K562 (cell line): Measurements from ENCODE around the gene CRTAP. TPM values are rescaled to one million over a fixed set of nuclear protein-coding genes. Genes with fewer than 3 reads are reported as not detected.

ENCODE experiments used
- ATAC-seq: fragments of 200-7000 bp; cut with Tn5 transposase; 3 replicates; pipeline ENCODE4 v1.9.1; 2020; ENCODE audit warnings: moderate library complexity
- BruUV-seq: library from RNA; stranded (reverse); fragments of 400-500 nt; replicated peaks from 2 replicates; lab custom pipeline; 2021; lab: Mats Ljungman, UMichigan
- CTCF ChIA-PET: fragments of 300-600 bp; formaldehyde crosslinking; extraction: SDS; loops from one replicate; lab custom pipeline; 2021; ENCODE audit warnings: low intra/inter-chr PET ratio; lab: Yijun Ruan, JAX
- POLR2A ChIA-PET: fragments of 300-600, 350-650 bp; sonication (Branson Sonifier 250); formaldehyde crosslinking; extraction: SDS; loops from one replicate; lab custom pipeline; 2021; ENCODE audit warnings: antibody characterized with exemption, inconsistent platforms; lab: Yijun Ruan, JAX
- DNase-seq, 4 experiments: peaks; one replicate each; pipeline versions ENCODE4 v3.0.0 to v3.0.0-alpha.2; 2011 to 2018; ENCODE audit warnings: low spot score in 3 of 4, mixed read lengths in 3 of 4; ENCODE audit errors: extremely low read depth in 1 of 4
- FAIRE-seq: peaks from 2 replicates; lab custom pipeline; 2011; peaks lifted over from hg19 to GRCh38; lab: Jason Lieb, UNC
- H2AFZ ChIP-seq: 2 replicates; pipeline ENCODE4 v1.6.0; 2011; ENCODE audit warnings: low read depth, low read length, control low read depth, inconsistent platforms
- H3K27ac ChIP-seq: fragments of 200-600 bp; 3 replicates; pipeline ENCODE4 v1.8.0; 2011; ENCODE audit warnings: low read depth, mild to moderate bottlenecking, control low read depth, inconsistent platforms, low read length, moderate library complexity, mixed read lengths; ENCODE audit errors: extremely low read depth
- H3K27me3 ChIP-seq, 2 experiments: fragments of 300-600 bp in 1 of 2; 2 replicates in 1 of 2; 3 replicates in 1 of 2; pipeline versions ENCODE4 v1.6.0 to v1.8.0; 2011; ENCODE audit warnings: inconsistent platforms in 2 of 2, low read length in 2 of 2, mild to moderate bottlenecking in 1 of 2, mixed read lengths in 1 of 2, moderate library complexity in 1 of 2; ENCODE audit not compliant: control insufficient read depth in 2 of 2, insufficient read depth in 2 of 2
- H3K36me3 ChIP-seq: fragments of 300-600 bp; 3 replicates; pipeline ENCODE4 v1.8.0; 2011; ENCODE audit warnings: mild to moderate bottlenecking, low read length, inconsistent platforms; ENCODE audit not compliant: control insufficient read depth, insufficient read depth
- H3K4me1 ChIP-seq, 2 experiments: fragments of 200-600 bp in 1 of 2; replicated peaks in 1 of 2; 2 replicates in 1 of 2; 3 replicates in 1 of 2; pipeline versions ENCODE4 v1.5.1 to v1.8.0; 2011; ENCODE audit warnings: inconsistent platforms in 2 of 2, low read length in 2 of 2, mild to moderate bottlenecking in 1 of 2, mixed read lengths in 1 of 2, moderate library complexity in 1 of 2; ENCODE audit not compliant: control insufficient read depth in 2 of 2, insufficient read depth in 2 of 2
- H3K4me2 ChIP-seq: 2 replicates; pipeline ENCODE4 v1.6.1; 2011; ENCODE audit warnings: low read length, control low read depth, inconsistent platforms, mixed read lengths; ENCODE audit not compliant: insufficient read depth
- H3K4me3 ChIP-seq: fragments of 200-600 bp; sonication (generic), shearing (Covaris generic); 2 replicates; pipeline ENCODE4 v1.5.1; 2016; ENCODE audit warnings: control low read depth, inconsistent platforms
- H3K79me2 ChIP-seq: fragments of 200-600 bp; 3 replicates; pipeline ENCODE4 v1.8.0; 2011; ENCODE audit warnings: low read length, inconsistent platforms; ENCODE audit not compliant: control insufficient read depth, insufficient read depth
- H3K9ac ChIP-seq, 2 experiments: 2 replicates each; pipeline versions ENCODE4 v1.6.0 to v1.6.1; 2011; ENCODE audit warnings: low read depth in 2 of 2, low read length in 2 of 2, control low read depth in 1 of 2, inconsistent platforms in 1 of 2, mild to moderate bottlenecking in 1 of 2, mixed read lengths in 1 of 2; ENCODE audit not compliant: insufficient read depth in 1 of 2
- H3K9me1 ChIP-seq: one replicate; pipeline ENCODE4 v1.6.0; 2011; ENCODE audit warnings: inconsistent platforms, mild to moderate bottlenecking, low read length, moderate library complexity; ENCODE audit not compliant: control insufficient read depth, insufficient read depth
- H3K9me3 ChIP-seq: replicated peaks from 2 replicates; pipeline ENCODE4 v1.5.1; 2011; ENCODE audit warnings: low read depth, low read length, inconsistent platforms; ENCODE audit not compliant: control insufficient read depth, insufficient read depth
- H4K20me1 ChIP-seq: replicated peaks from 2 replicates; pipeline ENCODE4 v1.6.1; 2011; ENCODE audit warnings: low read length, inconsistent platforms, mixed read lengths; ENCODE audit not compliant: control insufficient read depth, insufficient read depth
- CAMTA2 ChIP-seq: fragments of 250-450 bp; sonication (Bioruptor Pico); conservative IDR thresholded peaks from 2 replicates; pipeline ENCODE4 v1.5.1; 2022
- CBFB ChIP-seq: sonication (generic); formaldehyde crosslinking; IDR thresholded peaks from 2 replicates; pipeline ENCODE4 v1.4.0; 2020; ENCODE audit warnings: mild to moderate bottlenecking, missing genetic modification reagents
- CBX2 ChIP-seq: fragments of 200-600 bp; sonication (generic); IDR thresholded peaks from one replicate; pipeline ENCODE4 v1.6.1; 2012; ENCODE audit warnings: mild to moderate bottlenecking, low read length, inconsistent platforms; ENCODE audit not compliant: insufficient read depth, poor library complexity, severe bottlenecking
- CCNT2 ChIP-seq: IDR thresholded peaks from 2 replicates; pipeline ENCODE4 v1.6.1; 2011; ENCODE audit warnings: borderline replicate concordance, low read depth, mild to moderate bottlenecking, moderate library complexity, mixed read lengths, low read length; ENCODE audit not compliant: insufficient read length; ENCODE audit errors: extremely low read depth
- CREBBP ChIP-seq: IDR thresholded peaks from one replicate; pipeline ENCODE4 v1.6.1; 2012; ENCODE audit warnings: low read depth, mild to moderate bottlenecking, control low read depth, inconsistent platforms, low read length
- HDAC6 ChIP-seq: IDR thresholded peaks from 2 replicates; pipeline ENCODE4 v1.6.1; 2012; ENCODE audit warnings: low read depth, mild to moderate bottlenecking, control low read depth, inconsistent platforms, low read length, moderate library complexity
- LCOR ChIP-seq: sonication (generic); formaldehyde crosslinking; IDR thresholded peaks from 2 replicates; pipeline ENCODE4 v1.8.0; 2022; ENCODE audit warnings: mild to moderate bottlenecking, missing genetic modification reagents
- NR2F6 ChIP-seq: fragments of 450-650 bp; formaldehyde crosslinking; IDR thresholded peaks from 2 replicates; pipeline ENCODE4 v1.4.0; 2020; ENCODE audit warnings: mild to moderate bottlenecking
- PHB2 ChIP-seq: fragments of 450-650 bp; IDR thresholded peaks from 2 replicates; pipeline ENCODE4 v1.6.1; 2017; ENCODE audit warnings: low read depth
- TAF15 ChIP-seq: fragments of 200-400 bp; formaldehyde crosslinking; IDR thresholded peaks from 2 replicates; pipeline ENCODE4 v1.6.1; 2017; ENCODE audit warnings: mild to moderate bottlenecking, low read depth, low read length, moderate library complexity
- TGIF2 ChIP-seq: sonication (generic); formaldehyde crosslinking; IDR thresholded peaks from 2 replicates; pipeline ENCODE4 v1.8.1; 2022; ENCODE audit warnings: mild to moderate bottlenecking, missing genetic modification reagents, moderate library complexity
- ZNF444 ChIP-seq: fragments of 250-450 bp; sonication (Bioruptor Pico); IDR thresholded peaks from 2 replicates; pipeline ENCODE4 v1.4.0; 2020; ENCODE audit warnings: mild to moderate bottlenecking, moderate library complexity
- ZSCAN32 ChIP-seq: fragments of 450-650 bp; formaldehyde crosslinking; IDR thresholded peaks from 2 replicates; pipeline ENCODE4 v1.4.0; 2020; ENCODE audit warnings: mild to moderate bottlenecking, moderate library complexity
- WGBS: fragments of 100-300 bp; shearing (Covaris generic); methylation state at CpG from one replicate; pipeline ENCODE4 v1.1.6; 2016; ENCODE audit warnings: low coverage, mixed read lengths; ENCODE audit not compliant: insufficient coverage; ENCODE audit errors: missing lambda C conversion rate; 5-methylcytosine and 5-hydroxymethylcytosine counted together
- in situ Hi-C: fragments of 300-500 bp; cut with MboI; formaldehyde crosslinking; loops from 4 replicates; pipeline ENCODE4 v1.15.0; 2018; ENCODE audit warnings: inconsistent platforms, mixed read lengths
- intact Hi-C: fragments of 100-400 bp; cut with micrococcal nuclease; formaldehyde crosslinking; loops from 2 replicates; pipeline ENCODE4 v1.14.2; 2022
- polyA plus RNA-seq, 8 experiments: library from polyadenylated mRNA; depleted of rRNA in 4 of 8; stranded (reverse) in 5 of 8; unstranded in 3 of 8; fragments of >200 nt; fragmentation: Nextera tagmentation in 2 of 8; fragmentation: Illumina TruSeq in 1 of 8; extraction: Ambion mirVana in 2 of 8; extraction: Trizol in 1 of 8; gene quantifications; 2 replicates each; pipeline versions ENCODE4 v1.2.1 to v1.2.3, GENCODE V29; 2011 to 2014; ENCODE audit warnings: inconsistent platforms in 1 of 8, missing spikeins in 1 of 8
- total RNA-seq, 7 experiments: library from RNA; depleted of rRNA in 6 of 7; stranded (reverse); fragments of >200 nt in 6 of 7; fragmentation: Illumina TruSeq in 2 of 7; extraction: Trizol in 2 of 7; gene quantifications; 2 replicates each; pipeline versions ENCODE4 v1.2.1 to v1.2.3, GENCODE V29; 2011 to 2021; ENCODE audit warnings: low replicate concordance in 1 of 7
- TF ChIP-seq, protein P1 (sequence below): fragments of 450-650 bp; IDR thresholded peaks from 2 replicates; pipeline ENCODE4 v1.6.1; 2016; ENCODE audit warnings: mild to moderate bottlenecking
- TF ChIP-seq, protein P2 (sequence below): fragments of 250-450 bp; sonication (Bioruptor Pico); IDR thresholded peaks from 2 replicates; pipeline ENCODE4 v1.5.0; 2022; ENCODE audit warnings: mild to moderate bottlenecking
- TF ChIP-seq, protein P3 (sequence below): fragments of 200-400 bp; formaldehyde crosslinking; IDR thresholded peaks from 2 replicates; pipeline ENCODE4 v1.6.1; 2017; ENCODE audit warnings: mild to moderate bottlenecking, low read depth, low read length, moderate library complexity

CRTAP gene
- total and polyA plus RNA-seq, 9 of the 15 experiments (the other 6 are each of a cell fraction or from before 2014, with no cell fraction given) = 10.0 to 121 (median 53.0) TPM

DNA sequence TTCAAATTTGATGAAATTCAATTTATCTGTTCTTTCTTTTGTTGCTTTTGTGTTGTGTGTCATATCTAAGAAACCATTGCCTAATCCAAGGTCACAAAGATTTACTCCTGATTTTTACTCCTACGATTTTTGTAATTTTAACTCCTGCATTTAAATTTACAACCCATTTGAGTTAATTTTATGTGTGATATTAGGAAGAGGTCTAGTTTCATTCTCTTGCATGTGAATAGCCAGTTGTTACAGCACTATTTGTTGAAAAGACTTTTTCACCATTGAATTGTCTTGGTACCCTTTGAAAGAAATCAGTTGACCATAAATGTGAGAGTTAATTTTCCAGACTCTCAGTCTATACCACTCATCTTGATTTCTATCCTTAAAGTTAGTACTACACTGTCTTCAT, 23.9 kb downstream of the CRTAP start:
- H3K4me1 ChIP-seq = no peaks in the 10 kb centered on the region
- DNase-seq = no peak
- ChIA-PET CTCF (no interaction called here), POLR2A (interaction anchor here (0.9 kb wide), 1 partner anchor 10 kb away, joined by 3 read pairs; no protein-coding TSS in a partner anchor)
- no peak overlapping the region for H3K4me3 ChIP-seq
- ATAC-seq = no peak
- no peak overlapping the region for H3K27ac ChIP-seq
- no peak overlapping the region for H2AFZ ChIP-seq
- no peak for FAIRE-seq
- in situ Hi-C loops = no loop called here
- intact Hi-C loops = loop anchor here (10.0 kb wide), 1 partner anchor 497 kb away; no protein-coding TSS in a partner anchor
- TF ChIP-seq, protein P1, sequence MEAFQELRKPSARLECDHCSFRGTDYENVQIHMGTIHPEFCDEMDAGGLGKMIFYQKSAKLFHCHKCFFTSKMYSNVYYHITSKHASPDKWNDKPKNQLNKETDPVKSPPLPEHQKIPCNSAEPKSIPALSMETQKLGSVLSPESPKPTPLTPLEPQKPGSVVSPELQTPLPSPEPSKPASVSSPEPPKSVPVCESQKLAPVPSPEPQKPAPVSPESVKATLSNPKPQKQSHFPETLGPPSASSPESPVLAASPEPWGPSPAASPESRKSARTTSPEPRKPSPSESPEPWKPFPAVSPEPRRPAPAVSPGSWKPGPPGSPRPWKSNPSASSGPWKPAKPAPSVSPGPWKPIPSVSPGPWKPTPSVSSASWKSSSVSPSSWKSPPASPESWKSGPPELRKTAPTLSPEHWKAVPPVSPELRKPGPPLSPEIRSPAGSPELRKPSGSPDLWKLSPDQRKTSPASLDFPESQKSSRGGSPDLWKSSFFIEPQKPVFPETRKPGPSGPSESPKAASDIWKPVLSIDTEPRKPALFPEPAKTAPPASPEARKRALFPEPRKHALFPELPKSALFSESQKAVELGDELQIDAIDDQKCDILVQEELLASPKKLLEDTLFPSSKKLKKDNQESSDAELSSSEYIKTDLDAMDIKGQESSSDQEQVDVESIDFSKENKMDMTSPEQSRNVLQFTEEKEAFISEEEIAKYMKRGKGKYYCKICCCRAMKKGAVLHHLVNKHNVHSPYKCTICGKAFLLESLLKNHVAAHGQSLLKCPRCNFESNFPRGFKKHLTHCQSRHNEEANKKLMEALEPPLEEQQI = no peak
- TF ChIP-seq TAF15 = no peak
- no peak for TF ChIP-seq TGIF2 (CRISPR knock-in tag)
- no peak for TF ChIP-seq ZSCAN32 (CRISPR knock-in tag)
- TF ChIP-seq CBFB (CRISPR knock-in tag) = no peak
- TF ChIP-seq HDAC6 = no peak
- TF ChIP-seq NR2F6 (CRISPR knock-in tag) = no peak
- no peak for TF ChIP-seq CREBBP
- no peak for TF ChIP-seq CCNT2
- TF ChIP-seq, protein P2, sequence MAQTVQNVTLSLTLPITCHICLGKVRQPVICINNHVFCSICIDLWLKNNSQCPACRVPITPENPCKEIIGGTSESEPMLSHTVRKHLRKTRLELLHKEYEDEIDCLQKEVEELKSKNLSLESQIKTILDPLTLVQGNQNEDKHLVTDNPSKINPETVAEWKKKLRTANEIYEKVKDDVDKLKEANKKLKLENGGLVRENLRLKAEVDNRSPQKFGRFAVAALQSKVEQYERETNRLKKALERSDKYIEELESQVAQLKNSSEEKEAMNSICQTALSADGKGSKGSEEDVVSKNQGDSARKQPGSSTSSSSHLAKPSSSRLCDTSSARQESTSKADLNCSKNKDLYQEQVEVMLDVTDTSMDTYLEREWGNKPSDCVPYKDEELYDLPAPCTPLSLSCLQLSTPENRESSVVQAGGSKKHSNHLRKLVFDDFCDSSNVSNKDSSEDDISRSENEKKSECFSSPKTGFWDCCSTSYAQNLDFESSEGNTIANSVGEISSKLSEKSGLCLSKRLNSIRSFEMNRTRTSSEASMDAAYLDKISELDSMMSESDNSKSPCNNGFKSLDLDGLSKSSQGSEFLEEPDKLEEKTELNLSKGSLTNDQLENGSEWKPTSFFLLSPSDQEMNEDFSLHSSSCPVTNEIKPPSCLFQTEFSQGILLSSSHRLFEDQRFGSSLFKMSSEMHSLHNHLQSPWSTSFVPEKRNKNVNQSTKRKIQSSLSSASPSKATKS (CRISPR knock-in tag) = no peak
- TF ChIP-seq PHB2 = no peak
- TF ChIP-seq ZNF444 = no peak
- TF ChIP-seq, protein P3, sequence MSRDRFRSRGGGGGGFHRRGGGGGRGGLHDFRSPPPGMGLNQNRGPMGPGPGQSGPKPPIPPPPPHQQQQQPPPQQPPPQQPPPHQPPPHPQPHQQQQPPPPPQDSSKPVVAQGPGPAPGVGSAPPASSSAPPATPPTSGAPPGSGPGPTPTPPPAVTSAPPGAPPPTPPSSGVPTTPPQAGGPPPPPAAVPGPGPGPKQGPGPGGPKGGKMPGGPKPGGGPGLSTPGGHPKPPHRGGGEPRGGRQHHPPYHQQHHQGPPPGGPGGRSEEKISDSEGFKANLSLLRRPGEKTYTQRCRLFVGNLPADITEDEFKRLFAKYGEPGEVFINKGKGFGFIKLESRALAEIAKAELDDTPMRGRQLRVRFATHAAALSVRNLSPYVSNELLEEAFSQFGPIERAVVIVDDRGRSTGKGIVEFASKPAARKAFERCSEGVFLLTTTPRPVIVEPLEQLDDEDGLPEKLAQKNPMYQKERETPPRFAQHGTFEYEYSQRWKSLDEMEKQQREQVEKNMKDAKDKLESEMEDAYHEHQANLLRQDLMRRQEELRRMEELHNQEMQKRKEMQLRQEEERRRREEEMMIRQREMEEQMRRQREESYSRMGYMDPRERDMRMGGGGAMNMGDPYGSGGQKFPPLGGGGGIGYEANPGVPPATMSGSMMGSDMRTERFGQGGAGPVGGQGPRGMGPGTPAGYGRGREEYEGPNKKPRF = no peak
- no peak for TF ChIP-seq LCOR (CRISPR knock-in tag)
- TF ChIP-seq CBX2 = no peak
- no peak for TF ChIP-seq CAMTA2 (CRISPR knock-in tag)
- no peaks in the 10 kb centered on the region for H3K9me1 ChIP-seq
- H4K20me1 ChIP-seq = no peaks in the 10 kb centered on the region
- H3K9me3 ChIP-seq = no peaks in the 10 kb centered on the region
- no peak overlapping the region for H3K4me2 ChIP-seq
- H3K79me2 ChIP-seq = no peaks in the 10 kb centered on the region
- WGBS = 41% methylated on average over 1 of the region's 1 CpG
- H3K36me3 ChIP-seq = peaks cover 41% of the 10 kb centered on the region
- H3K27me3 ChIP-seq = no peaks in the 10 kb centered on the region
- no peak overlapping the region for H3K9ac ChIP-seq
- BruUV-seq = no TSS peak
